HG03280 (cell line): ENCODE data around the gene CIDEC.
"Not testable (repeated sequence)": the region's sequence is repeated elsewhere in the genome, so short reads cannot be mapped to it uniquely, and the experiment has no call there.

Experiments used
- ATAC-seq: cut with Tn5 transposase; IDR thresholded peaks from one replicate; pipeline ENCODE4 v1.9.1; 2021; ENCODE audit warnings: mild to moderate bottlenecking, moderate library complexity; ENCODE audit not compliant: unreplicated experiment

Gene CIDEC

GRCh38 chr3:9902372-9903237 lies 22.6 kb upstream of the CIDEC start, which contains the start of gene IL17RE:
Gene IL17RE (plus strand): TSS chr3:9902848. CDS start chr3:9902933, 85 bp downstream.
- no peak for ATAC-seq

- ATAC-seq: no peak
Measured at GRCh38 chr3:9901967-9902366, 21.9 kb upstream of the CIDEC start.

GRCh38 chr3:9900965-9901415 lies 20.9 kb upstream of the CIDEC start:
- ATAC-seq: not testable (repeated sequence)

GRCh38 chr3:9899289-9899791 lies 19.3 kb upstream of the CIDEC start:
- no peak for ATAC-seq

- ATAC-seq: no peak
Measured at GRCh38 chr3:9898467-9899241, 18.6 kb upstream of the CIDEC start.

GRCh38 chr3:9897408-9898372 lies 17.6 kb upstream of the CIDEC start:
- no peak for ATAC-seq

GRCh38 chr3:9896755-9897407 lies 16.8 kb upstream of the CIDEC start:
- ATAC-seq: not testable (repeated sequence)

GRCh38 chr3:9895715-9896114 lies 15.7 kb upstream of the CIDEC start:
- not testable (repeated sequence) for ATAC-seq

GRCh38 chr3:9893739-9894138 lies 13.7 kb upstream of the CIDEC start:
- no peak for ATAC-seq

- ATAC-seq: no peak
Measured at GRCh38 chr3:9891072-9891622, 11.1 kb upstream of the CIDEC start.

- peak; percentile 87 for ATAC-seq
Measured at GRCh38 chr3:9890249-9891071, 10.4 kb upstream of the CIDEC start, which contains the start of gene JAGN1. Gene JAGN1 (plus strand): TSS chr3:9890610. CDS start chr3:9890723, 113 bp downstream.

GRCh38 chr3:9889405-9889804 lies 9.4 kb upstream of the CIDEC start:
- ATAC-seq: no peak

- ATAC-seq: no peak
Measured at GRCh38 chr3:9888540-9888939, 8.5 kb upstream of the CIDEC start.

- no peak for ATAC-seq
Measured at GRCh38 chr3:9887480-9887879, 7.4 kb upstream of the CIDEC start.

- no peak for ATAC-seq
Measured at GRCh38 chr3:9886328-9886727, 6.3 kb upstream of the CIDEC start.

GRCh38 chr3:9884555-9885165 lies 4.6 kb upstream of the CIDEC start:
- ATAC-seq: no peak

- ATAC-seq: no peak
Measured at GRCh38 chr3:9883706-9884554, 3.9 kb upstream of the CIDEC start.
